IPS-18c (cell line): Measurements from ENCODE around the gene SF3B2.
"Not testable (repeated sequence)": the region's sequence is repeated elsewhere in the genome, so short reads cannot be mapped to it uniquely, and the experiment has no call there.

Experiments used
- H3K4me3 ChIP-seq: 2 replicates; pipeline ENCODE4 v1.7.0; 2013; ENCODE audit warnings: low read depth, mild to moderate bottlenecking, low read length, moderate library complexity; ENCODE audit not compliant: insufficient read depth
- H3K9me3 ChIP-seq: one replicate; pipeline ENCODE4 v1.6.1; 2013; ENCODE audit warnings: mild to moderate bottlenecking, low read length, moderate library complexity; ENCODE audit not compliant: control insufficient read depth, insufficient read depth

The SF3B2 gene, protein sequence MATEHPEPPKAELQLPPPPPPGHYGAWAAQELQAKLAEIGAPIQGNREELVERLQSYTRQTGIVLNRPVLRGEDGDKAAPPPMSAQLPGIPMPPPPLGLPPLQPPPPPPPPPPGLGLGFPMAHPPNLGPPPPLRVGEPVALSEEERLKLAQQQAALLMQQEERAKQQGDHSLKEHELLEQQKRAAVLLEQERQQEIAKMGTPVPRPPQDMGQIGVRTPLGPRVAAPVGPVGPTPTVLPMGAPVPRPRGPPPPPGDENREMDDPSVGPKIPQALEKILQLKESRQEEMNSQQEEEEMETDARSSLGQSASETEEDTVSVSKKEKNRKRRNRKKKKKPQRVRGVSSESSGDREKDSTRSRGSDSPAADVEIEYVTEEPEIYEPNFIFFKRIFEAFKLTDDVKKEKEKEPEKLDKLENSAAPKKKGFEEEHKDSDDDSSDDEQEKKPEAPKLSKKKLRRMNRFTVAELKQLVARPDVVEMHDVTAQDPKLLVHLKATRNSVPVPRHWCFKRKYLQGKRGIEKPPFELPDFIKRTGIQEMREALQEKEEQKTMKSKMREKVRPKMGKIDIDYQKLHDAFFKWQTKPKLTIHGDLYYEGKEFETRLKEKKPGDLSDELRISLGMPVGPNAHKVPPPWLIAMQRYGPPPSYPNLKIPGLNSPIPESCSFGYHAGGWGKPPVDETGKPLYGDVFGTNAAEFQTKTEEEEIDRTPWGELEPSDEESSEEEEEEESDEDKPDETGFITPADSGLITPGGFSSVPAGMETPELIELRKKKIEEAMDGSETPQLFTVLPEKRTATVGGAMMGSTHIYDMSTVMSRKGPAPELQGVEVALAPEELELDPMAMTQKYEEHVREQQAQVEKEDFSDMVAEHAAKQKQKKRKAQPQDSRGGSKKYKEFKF

DNA sequence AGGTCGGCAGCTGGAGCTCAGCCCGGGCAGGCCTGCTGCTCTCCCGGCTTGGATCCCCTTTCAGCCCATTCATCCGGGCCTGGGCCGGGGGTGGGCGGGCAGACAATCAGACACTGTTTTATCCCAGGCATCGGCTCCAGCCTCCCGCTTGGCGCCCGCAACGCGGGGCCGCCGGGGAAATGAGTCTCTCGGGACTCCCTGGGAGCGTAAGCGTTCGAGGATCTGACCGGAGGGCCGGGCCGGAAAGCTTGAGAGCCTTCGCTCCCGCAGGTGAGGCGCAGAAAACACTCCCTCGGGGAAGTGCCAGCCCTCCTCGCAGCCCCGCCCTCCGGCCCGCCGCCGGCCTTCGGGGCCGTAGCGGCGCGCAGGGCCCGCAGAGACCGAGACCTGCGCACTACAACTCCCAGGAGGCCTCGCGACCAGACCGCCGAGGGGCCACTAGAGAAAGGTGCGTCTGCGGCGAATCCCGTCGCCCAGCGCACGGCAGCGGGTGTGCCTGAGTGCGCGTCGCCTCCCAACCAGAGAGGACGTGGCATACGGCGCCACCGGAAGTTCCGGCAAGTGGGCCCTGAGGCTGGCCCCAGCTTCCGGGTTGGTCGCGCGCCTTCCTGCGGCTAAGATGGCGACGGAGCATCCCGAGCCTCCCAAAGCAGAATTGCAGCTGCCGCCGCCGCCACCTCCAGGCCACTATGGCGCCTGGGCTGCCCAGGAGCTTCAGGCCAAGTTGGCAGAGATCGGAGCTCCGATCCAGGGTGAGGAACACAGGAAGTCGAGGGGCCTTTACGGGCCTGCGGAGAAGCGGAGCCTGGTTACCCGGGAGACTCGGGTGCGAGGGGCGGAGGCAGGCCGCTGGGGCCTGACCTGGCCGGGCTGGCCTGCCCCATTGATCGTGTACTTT is at the start of gene SF3B2:
SF3B2 (plus strand) TSS at position 599 of the 898 bp plus-strand sequence; CDS start at position 620, 21 bp downstream.
- Histone ChIP-seq H3K4me3 (peak within 1 kb of the TSS; percentile 98), H3K9me3 (no peaks in the 10 kb centered on the region)

GRCh38 chr11:66002648-66003225 is 49.4 kb upstream of the SF3B2 start:
- no peaks in the 10 kb centered on the region for H3K9me3 ChIP-seq

GRCh38 chr11:66003291-66003690 is 48.9 kb upstream of the SF3B2 start:
- peak overlapping the region; percentile 100 for H3K4me3 ChIP-seq
- H3K9me3 ChIP-seq: no peaks in the 10 kb centered on the region

More at GRCh38 chr11:66002648-66003225, 49.4 kb upstream of the SF3B2 start:
- peak overlapping the region; percentile 100 for H3K4me3 ChIP-seq

GRCh38 chr11:66004186-66004585 is 48.0 kb upstream of the SF3B2 start:
- Histone ChIP-seq H3K4me3 (no peak overlapping the region), H3K9me3 (no peaks in the 10 kb centered on the region)

DNA sequence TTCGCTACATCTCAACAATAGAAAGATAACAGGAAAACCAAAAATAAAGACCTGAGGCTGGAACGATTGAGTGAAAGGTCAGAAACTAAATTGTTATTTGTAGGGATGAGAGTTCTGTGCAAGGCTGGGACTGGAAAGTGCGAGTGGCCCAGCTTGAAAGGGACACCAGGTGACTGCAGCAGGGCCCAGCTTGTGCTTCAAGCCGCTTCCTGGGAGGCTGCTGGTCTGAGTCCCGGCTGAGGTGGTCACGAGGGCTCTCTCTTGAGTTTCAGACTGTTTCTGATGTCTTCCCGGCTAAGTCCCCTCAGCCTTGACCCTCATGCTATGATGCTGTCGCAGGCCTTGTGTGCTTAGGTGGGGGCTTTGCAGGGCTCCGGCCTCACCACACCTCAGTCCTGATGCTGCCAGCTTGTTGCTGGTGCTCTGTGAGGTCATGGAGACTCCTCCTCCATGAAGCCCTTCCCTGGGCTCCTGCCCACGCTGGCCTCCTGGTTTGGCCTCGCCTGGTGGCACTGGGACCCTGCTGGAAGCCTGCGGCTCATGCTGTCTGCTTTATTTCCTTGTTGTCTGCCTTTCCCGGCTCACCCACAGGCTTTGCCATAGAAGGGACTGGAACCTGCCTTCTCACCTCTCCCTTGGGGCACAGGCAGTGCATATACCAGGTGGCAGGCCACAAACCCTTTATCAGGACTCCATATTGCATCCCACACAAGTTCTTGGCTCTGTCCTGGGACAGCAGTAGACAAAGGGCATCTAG is 45.9 kb upstream of the SF3B2 start:
- Histone ChIP-seq H3K4me3 (no peak overlapping the region; the same call in 1 of the 2 replicates), H3K9me3 (no peaks in the 10 kb centered on the region)

- Histone ChIP-seq H3K9me3 (no peaks in the 10 kb centered on the region), H3K4me3 (no peak overlapping the region; the same call in 1 of the 2 replicates)
Observed at GRCh38 chr11:66006891-66007176, 45.3 kb upstream of the SF3B2 start.

GRCh38 chr11:66007201-66007634 is 44.9 kb upstream of the SF3B2 start:
- Histone ChIP-seq H3K4me3 (no peak overlapping the region), H3K9me3 (no peaks in the 10 kb centered on the region)

- no peaks in the 10 kb centered on the region for H3K9me3 ChIP-seq
- no peak overlapping the region for H3K4me3 ChIP-seq
Observed at GRCh38 chr11:66008095-66008467, 44.1 kb upstream of the SF3B2 start.

DNA sequence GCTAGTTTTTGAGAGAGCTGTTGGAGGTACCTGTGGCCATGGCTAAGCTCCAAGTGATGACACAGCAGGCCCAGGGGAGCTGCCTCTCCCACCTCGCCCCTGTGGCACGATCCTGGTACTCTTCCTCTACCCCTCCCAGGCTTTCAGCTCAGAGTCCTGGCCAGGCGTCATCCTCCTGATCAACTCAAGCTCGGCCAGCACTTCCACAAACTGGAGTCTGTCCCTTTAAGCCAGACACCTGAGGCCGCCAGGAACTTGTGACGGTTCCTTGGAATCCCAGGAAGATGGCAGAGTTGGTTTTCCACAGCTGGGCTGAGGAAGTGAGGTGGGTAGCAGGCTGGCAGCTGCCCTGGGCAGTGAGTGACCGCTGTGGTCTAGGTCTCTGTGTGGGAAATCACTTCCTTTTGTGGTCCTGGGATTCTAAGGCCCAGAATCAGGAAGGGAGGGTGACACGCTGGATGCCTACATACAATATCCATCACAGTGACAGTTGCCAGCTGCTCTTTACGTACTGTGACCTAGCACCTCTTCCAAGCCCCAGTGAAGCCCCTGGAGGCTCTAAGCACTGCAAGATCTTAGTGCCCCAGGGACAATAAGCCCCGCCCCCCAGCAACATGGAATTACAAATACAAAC is 43.6 kb upstream of the SF3B2 start:
- H3K4me3 ChIP-seq: no peak overlapping the region
- no peaks in the 10 kb centered on the region for H3K9me3 ChIP-seq

DNA sequence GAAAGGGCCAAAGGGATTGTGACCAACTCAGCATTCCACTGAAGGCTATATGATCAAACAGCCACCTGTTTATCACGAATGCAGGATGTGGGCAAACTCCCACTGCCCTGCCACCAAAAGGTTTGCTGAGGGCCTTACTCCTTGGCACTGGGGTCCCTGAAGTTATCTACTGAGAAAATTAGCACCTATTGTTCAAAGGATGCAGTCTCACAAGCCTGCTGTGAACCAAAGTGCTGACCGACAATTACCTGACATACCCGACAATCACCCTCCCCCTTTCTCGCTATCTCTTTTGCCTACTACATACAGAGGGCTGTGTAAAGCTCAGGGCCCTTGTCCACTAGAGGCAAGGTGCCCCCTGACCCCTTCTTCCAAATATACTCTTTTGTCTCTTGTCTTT is 42.1 kb upstream of the SF3B2 start:
- H3K4me3 ChIP-seq, H3K9me3 ChIP-seq: not testable (repeated sequence)

DNA sequence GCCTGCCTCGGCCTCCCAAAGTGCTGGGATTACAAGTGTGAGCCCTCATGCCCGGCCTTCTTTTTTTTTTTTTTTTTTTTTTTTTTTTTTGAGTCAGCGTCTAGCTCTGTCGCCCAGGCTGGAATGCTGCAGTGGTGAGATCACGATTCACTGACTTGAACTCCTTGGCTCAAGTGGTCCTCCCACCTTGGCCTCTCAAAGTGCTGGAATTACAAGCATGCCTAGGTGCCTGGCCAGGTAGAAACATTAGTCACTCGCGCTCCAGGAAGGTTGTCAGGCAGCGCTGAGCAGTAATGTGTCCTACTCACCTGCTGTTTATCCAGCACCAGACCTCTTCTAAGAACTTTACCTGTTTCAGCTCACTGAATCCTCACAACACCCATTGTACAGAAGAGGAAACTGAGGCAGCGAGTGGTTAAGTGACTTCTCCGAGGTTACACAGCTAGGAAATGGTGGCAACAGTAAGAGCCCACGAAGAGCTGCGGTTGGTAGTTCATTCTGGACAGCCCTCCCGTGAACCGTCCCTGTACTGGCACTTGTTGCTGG is 40.9 kb upstream of the SF3B2 start:
- no peak overlapping the region for H3K4me3 ChIP-seq
- H3K9me3 ChIP-seq: no peaks in the 10 kb centered on the region

DNA sequence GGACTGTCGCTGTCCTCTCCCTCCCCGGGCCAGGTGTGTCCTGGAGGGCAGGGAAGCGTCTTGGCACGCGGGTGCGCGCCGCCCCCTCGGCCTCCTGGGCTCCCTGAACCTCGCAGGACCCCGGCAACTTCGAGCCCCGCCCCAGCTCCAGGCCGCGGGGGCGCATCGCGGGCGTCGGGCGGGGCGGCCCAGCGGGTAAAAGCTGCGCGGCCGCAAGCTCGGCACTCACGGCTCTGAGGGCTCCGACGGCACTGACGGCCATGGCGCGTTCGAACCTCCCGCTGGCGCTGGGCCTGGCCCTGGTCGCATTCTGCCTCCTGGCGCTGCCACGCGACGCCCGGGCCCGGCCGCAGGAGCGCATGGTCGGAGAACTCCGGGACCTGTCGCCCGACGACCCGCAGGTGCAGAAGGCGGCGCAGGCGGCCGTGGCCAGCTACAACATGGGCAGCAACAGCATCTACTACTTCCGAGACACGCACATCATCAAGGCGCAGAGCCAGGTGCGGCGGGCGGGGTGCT is 40.3 kb upstream of the SF3B2 start, which contains the start of gene CST6:
CST6 (plus strand) TSS at position 224 of the 519 bp plus-strand sequence; CDS start at position 261, 37 bp downstream.
- Histone ChIP-seq H3K9me3 (no peaks in the 10 kb centered on the region), H3K4me3 (peak within 1 kb of the TSS; percentile 9; the same call in 1 of the 2 replicates)

GRCh38 chr11:66012371-66012945 is 39.7 kb upstream of the SF3B2 start:
- Histone ChIP-seq H3K9me3 (no peaks in the 10 kb centered on the region), H3K4me3 (no peak overlapping the region)

DNA sequence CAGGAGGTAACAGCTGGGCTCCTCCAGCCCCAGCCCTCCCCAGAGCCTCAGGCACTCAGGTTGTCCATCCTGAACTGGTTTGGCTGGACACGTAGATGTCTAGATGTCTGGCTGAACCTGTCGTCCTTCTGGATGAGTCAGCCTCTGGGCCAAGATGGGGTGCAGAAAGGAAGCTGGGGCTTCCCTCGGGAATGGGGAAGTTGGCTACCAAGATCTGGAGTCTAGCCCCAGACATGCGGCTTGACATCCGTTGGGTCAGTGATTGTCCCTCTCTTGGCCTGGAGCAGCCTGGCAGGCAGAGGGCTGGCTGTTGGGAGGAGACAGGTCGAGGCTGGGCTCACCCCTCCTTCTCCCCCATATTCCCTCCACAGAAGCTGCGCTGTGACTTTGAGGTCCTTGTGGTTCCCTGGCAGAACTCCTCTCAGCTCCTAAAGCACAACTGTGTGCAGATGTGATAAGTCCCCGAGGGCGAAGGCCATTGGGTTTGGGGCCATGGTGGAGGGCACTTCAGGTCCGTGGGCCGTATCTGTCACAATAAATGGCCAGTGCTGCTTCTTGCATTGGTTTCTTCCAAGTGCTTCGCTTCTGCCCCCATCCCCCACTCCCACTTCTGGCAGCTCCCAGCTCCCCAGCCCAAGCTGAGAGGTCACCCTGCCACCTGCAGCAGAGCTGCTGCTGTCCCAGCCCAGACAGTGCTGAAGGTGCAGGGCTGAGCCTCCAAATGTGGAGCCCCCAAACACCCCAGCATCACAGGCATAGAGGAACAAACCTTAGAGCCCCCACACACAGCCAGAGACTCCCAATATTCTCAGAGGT is 39.0 kb upstream of the SF3B2 start:
- Histone ChIP-seq H3K4me3 (no peak overlapping the region), H3K9me3 (no peaks in the 10 kb centered on the region)
